WI38 (cell line): ENCODE results near the gene PRRC2C.
"Not testable (repeated sequence)": the region's sequence is repeated elsewhere in the genome, so short reads cannot be mapped to it uniquely, and the experiment has no call there.

Experiments used
- H3K4me3 ChIP-seq: 2 replicates; pipeline ENCODE4 v1.5.1; 2011; ENCODE audit warnings: low read depth, mild to moderate bottlenecking, control low read depth, low read length
- CTCF ChIP-seq: IDR thresholded peaks from 2 replicates; pipeline ENCODE4 v1.5.1; 2012; ENCODE audit warnings: low read depth, mild to moderate bottlenecking, control low read depth, low read length

The PRRC2C gene

DNA sequence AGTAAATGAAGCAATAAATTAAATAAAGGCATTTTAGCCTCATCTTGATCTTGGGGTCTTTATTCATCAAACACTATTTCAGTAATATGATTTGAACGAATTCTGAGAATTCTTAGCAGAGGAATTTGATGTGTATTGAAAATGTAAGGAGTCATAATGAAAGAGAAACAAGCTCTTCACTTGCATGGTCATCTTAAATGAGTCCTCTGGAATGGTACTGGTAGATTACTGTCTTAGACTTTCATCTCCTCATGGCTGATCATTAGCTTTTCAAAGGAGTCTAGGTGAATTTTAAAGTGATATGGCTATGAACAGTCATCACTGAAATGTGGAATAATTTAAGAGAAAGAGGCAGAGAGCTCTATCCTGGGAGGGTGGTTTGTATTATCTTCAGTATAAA is 30.0 kb downstream of the PRRC2C start:
- H3K4me3 ChIP-seq = no peak overlapping the region
- TF ChIP-seq CTCF = no peak

DNA sequence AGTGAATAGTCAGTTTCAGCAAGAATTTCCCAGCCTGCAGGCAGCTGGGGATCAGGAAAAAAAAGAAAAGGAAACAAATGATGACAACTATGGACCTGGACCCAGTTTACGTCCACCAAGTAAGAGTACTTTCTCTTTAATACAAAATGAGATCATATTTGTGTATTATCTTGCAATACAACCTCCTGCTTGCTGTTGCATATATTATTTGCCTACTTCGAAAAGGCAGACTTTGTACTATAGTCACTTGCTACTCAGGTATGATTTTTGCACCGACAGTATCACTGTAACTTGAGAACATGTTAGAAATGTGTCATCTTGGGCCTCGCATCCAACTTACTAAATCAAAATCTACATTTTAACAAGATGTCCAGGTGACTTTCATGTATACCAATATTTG is 30.4 kb downstream of the PRRC2C start:
- no peak for TF ChIP-seq CTCF
- H3K4me3 ChIP-seq = no peak overlapping the region

- no peak overlapping the region for H3K4me3 ChIP-seq
- TF ChIP-seq CTCF = no peak
Observed at GRCh38 chr1:171521567-171521966, 36.2 kb downstream of the PRRC2C start.

DNA sequence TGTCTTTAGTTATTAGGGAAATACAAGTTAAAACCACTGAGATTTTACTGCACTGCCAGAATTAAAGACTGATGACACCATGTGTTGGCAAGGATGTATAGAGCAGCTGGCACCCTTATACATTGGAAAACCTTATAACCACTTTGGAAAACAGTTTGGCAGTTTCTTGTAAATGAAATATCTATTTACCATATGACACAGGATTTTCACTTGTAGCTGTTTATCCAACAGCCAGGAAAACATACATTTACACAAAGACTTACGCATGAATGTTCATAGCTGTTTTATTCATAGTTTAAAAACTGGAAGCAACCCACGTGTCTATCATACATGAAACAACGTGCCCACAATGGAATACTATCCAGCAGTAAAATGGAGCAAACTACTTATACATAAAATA is 45.3 kb downstream of the PRRC2C start:
- no peak for TF ChIP-seq CTCF
- H3K4me3 ChIP-seq = no peak overlapping the region

GRCh38 chr1:171532520-171532919 is 47.2 kb downstream of the PRRC2C start:
- no peak for TF ChIP-seq CTCF
- no peak overlapping the region for H3K4me3 ChIP-seq

DNA sequence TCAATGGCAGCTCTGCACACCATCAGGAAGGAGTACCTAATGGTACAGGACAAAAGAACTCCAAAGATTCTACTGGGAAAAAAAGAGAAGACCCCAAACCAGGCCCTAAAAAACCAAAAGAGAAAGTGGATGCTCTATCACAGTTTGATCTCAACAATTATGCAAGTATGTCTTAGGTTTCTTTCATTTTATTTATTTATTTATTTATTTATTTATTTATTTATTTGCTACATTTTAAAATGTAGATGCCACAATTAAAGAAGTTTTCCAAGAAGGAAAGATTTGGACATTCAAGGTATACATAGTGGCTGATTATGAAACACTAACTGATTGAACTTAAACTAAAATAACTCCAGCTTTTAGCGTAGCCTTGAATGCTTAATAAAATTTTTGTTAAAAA is 60.2 kb downstream of the PRRC2C start:
- H3K4me3 ChIP-seq = no peak overlapping the region
- no peak for TF ChIP-seq CTCF

DNA sequence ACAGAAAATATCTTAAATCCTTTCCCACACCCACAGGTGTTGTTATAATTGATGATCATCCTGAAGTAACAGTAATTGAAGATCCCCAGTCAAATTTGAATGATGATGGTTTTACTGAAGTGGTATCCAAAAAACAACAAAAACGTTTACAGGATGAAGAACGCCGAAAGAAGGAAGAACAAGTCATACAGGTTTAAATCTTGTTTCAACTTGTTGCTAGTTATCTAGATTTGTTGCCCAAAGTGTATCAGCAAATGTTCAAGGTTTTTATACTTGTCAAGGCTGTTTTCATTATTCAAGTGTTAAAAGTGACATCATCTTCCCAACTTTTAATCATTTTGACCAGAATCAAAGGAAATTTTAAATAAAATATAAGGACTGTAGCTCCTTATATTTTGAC is 64.7 kb downstream of the PRRC2C start:
- TF ChIP-seq CTCF = no peak
- H3K4me3 ChIP-seq = no peak overlapping the region

DNA sequence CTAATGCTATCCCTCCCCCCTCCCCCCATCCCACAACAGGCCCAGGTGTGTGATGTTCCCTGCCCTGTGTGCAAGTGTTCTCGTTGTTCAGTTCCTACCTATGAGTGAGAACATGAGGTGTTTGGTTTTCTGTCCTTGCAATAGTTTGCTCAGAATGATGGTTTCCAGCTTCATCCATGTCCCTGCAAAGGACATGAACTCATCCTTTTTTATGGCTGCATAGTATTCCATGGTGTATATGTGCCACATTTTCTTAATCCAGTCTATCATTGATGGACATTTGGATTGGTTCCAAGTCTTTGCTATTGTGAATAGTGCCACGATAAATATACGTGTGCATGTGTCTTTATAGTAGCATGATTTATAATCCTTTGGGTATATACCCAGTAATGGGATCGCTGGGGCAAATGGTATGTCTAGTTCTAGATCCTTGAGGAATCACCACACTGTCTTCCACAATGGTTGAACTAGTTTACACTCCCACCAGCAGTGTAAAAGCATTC is 65.3 kb downstream of the PRRC2C start:
- H3K4me3 ChIP-seq = not testable (repeated sequence)

DNA sequence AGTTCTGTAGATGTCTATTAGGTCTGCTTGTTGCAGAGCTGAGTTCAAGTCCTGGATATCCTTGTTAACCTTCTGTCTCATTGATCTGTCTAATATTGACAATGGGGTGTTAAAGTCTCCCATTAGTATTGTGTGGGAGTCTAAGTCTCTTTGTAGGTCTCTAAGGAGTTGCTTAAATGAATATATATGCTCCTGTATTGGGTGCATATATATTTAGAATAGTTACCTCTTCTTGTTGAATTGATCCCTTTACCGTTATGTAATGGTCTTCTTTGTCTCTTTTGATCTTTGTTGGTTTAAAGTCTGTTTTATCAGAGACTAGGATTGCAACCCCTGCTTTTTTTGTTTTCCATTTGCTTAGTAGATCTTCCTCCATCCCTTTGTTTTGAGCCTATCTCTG is 68.6 kb downstream of the PRRC2C start:
- not testable (repeated sequence) for H3K4me3 ChIP-seq
